Umbilical cord (tissue), 2 donors: Measurements from ENCODE around the gene C5. TPM values are rescaled to one million over a fixed set of nuclear protein-coding genes. Genes with fewer than 3 reads are reported as not detected.

Experiments
- DNase-seq: peaks from one replicate; pipeline ENCODE4 v3.0.0-alpha.2; 2015; ENCODE audit warnings: low spot score
- total RNA-seq: library from RNA; depleted of rRNA; stranded (reverse); fragments of >200 nt; gene quantifications from one replicate; pipeline ENCODE4 v1.2.3, GENCODE V29; 2014; ENCODE audit warnings: low replicate concordance; ENCODE audit not compliant: insufficient read depth

C5 gene
- total RNA-seq, 1 donor from 2014 or later = 8.2 TPM

- DNase-seq = peak; percentile 44
These were observed 124.3 kb downstream of the C5 start for GRCh38 chr9:120925535-120926396.

DNA sequence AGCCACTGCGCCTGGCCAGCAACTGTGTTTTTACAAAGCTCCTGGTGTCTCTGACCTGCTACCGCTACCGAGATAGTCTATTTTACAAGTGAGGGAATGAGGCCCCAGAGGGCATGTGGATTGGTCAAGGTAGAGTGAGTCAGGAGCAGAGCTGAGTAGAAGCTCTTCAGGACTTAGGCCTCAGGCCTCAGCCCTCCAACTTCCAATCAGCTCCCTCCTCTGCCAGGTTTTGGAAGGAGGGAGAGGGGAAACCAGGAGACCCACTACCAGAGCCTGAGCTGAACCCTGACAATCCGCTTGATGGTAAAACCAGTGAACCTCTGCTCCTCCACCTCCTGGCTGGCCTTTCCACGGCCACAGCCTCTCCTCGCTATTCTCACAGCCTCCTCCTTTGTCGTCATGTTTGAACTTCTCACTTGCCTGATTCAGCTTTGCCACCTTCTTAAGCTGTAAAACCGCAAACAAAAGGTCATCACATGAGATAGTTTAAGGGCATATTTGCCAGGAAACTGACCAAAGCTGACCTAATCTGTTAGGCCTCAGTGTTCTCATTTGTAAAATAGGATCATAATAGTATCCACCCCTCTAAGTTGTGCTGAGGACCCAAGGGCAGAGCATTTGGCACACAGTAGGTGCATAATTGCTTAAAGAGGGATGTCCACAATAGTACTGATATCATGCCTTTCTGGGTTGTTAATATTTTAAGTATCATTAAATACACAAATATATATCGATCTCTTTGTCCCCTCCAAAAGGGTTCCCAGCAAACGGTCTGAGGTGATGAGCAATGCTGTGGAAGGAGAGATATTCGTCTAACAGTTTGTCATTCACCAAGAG, 125.2 kb downstream of the C5 start:
- DNase-seq = no peak

- no peak for DNase-seq
These were observed 126.3 kb downstream of the C5 start for GRCh38 chr9:120923620-120924328.

- DNase-seq = no peak
These were observed 127.5 kb downstream of the C5 start for GRCh38 chr9:120922404-120923195.

DNA sequence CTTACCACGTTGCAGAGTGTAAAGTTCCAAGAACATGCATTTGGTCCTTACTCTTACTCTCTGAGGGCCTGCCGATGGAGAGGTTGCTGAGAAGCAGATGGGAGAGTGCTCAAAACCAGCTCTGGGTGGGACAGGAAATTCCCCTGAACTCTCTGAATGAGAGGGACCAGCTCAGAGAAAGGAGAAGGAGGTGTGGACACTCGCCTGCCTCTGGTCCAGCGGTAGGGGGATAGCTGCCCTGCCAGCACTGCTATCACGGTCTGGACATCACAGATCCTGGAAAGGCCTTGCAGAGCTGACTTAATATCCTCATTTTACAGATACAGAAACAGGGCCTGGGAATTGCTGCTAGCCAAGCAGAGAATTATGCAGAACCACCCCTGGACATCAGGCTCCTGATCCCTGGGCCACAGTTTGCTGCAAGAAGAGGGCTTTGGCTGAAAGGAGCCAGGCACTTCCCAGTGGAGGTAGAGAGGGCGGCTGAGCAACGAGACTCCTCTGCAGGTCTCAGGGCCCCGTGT, 128.4 kb downstream of the C5 start:
- peak; percentile 77 for DNase-seq

DNA sequence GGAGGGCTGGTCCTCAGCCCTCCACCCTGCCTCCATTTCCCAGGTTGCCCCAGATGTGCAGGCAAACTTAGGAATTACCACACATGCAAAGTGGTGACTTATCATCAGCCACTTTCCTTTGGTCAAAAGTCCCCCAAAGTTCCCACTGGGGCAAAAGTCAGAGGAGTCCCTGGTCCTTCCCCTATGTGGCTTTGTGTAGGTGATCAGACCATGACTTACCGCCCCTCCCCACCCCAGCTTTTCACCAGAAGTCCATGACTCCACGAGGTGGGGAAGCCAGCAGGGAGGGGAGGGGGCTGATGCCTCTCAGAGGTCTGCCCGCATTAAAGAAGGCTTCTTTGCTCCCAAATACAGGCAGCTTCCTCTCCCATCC, 129.3 kb downstream of the C5 start:
- DNase-seq = no peak

GRCh38 chr9:120919843-120920805, 130.0 kb downstream of the C5 start:
- peak; percentile 48 for DNase-seq

GRCh38 chr9:120918931-120919842, 130.9 kb downstream of the C5 start:
- DNase-seq = peak; percentile 45

- no peak for DNase-seq
These were observed 131.9 kb downstream of the C5 start for GRCh38 chr9:120917929-120918762.

DNA sequence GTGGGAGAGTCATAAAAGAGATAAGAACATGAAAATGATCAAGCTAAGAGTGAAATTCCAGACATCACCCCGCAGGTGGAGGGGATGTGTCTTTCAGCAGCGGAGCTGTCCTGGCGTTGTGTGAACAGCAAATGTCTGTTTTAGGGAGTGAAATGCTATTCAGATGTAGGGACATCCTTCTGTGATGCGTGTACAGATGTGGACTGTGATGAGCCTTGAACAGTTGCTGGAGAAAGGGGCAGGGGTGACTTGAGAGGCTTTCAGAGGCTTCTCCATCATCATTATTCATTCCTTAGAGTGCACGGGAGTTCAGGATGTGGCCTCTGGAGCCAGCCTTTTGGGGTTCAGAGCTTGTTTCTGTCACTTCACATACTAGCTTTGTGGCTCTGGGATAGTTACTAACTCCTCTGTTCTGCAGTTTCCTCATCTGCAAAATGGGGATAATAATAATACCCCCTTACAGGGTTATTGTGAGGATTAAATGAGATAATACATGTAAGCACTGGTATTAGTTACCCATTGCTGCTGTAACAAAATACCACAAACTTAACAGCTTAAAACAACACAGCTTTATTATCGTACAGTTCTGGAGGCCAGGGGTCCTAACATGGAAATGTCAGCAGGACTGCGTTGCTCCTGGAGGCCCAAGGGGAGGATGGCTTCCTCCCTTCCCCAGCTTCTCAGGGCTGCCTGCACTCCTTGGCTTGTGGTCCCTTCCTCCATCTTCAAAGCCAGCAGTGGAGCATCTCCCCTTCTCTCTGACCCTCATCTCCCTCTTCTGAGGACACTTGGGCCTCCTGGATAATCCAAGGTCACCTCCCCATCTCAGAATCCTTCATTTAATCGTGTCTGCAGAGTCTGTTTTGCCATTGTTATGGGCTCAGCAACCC, 132.8 kb downstream of the C5 start:
- no peak for DNase-seq

DNA sequence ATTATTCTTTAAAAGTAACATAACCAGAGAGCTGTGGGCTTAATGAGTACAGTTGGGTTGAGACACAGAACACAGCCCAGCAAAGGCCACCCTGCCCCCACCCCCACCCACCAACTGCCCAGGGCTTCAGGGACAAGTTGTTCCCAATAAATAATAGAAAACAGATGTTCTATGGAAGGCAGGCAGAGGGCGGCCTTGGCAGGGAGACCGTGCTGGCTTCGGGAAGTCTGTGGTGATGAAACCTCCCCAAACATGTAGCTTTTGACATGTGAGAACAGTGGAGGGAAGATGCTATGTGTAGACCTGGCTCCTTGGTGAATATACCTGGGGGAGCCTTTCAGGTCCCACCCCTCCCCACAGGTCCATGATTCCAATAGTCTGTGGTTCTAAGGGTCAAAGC, 133.5 kb downstream of the C5 start:
- DNase-seq = peak; percentile 68

GRCh38 chr9:120915854-120916470, 134.1 kb downstream of the C5 start:
- no peak for DNase-seq

- no peak for DNase-seq
These were observed 135.1 kb downstream of the C5 start for GRCh38 chr9:120914953-120915352.

GRCh38 chr9:120914396-120914795, 135.7 kb downstream of the C5 start:
- DNase-seq = no peak

- DNase-seq = no peak
These were observed 136.3 kb downstream of the C5 start for GRCh38 chr9:120913647-120914264.
